ENCODE data around the gene INSC.

- TF ChIP-seq CTCF (IDR thresholded peaks at IDR 0.05) = no peak
- no peak for TF ChIP-seq POLR2A (IDR thresholded peaks at IDR 0.05)
Observed at GRCh38 chr11:15179167-15179566, 64.4 kb downstream of the INSC start.

Measured in body of pancreas (tissue), 4 donors.